Caki2 (cell line): ENCODE measurements around the gene CGGBP1. TPM values are rescaled to one million over a fixed set of nuclear protein-coding genes. Genes with fewer than 3 reads are reported as not detected.

Source experiments
- total RNA-seq: library from RNA; depleted of rRNA; stranded (reverse); fragments of >200 nt; shearing (Covaris generic); gene quantifications from 2 replicates; pipeline ENCODE4 v1.2.3, GENCODE V29; 2014; ENCODE audit warnings: low replicate concordance; rRNA removed

CGGBP1 gene
- total RNA-seq, 1 experiment from 2014 or later = 16.3 TPM

Other genes with a start within 250 kb of the CGGBP1 start
- 2.7 and 7.6 TPM in 2 replicates for gene ZNF654, start 250 bp upstream of the CGGBP1 start, total RNA-seq
- gene C3orf38, start 91.0 kb upstream of the CGGBP1 start, total RNA-seq = 10.7 and 12.5 TPM in 2 replicates